HG03175 (cell line): ENCODE measurements around the gene FEZF1.

Experiments
- ATAC-seq: cut with Tn5 transposase; IDR thresholded peaks from one replicate; pipeline ENCODE4 v1.9.1; 2021; ENCODE audit warnings: mild to moderate bottlenecking, moderate library complexity; ENCODE audit not compliant: unreplicated experiment

Gene FEZF1

GRCh38 chr7:122304319-122304975, at the start of gene FEZF1:
Gene FEZF1, minus strand, starts transcription at chr7:122304750. Its CDS starts 313 bp downstream, at chr7:122304437.
- ATAC-seq, result no peak

GRCh38 chr7:122352454-122352853, 47.9 kb upstream of the FEZF1 start:
- ATAC-seq, result no peak

- no peak for ATAC-seq
Measured at GRCh38 chr7:122350701-122351100, 46.2 kb upstream of the FEZF1 start.

GRCh38 chr7:122344303-122344620, 39.7 kb upstream of the FEZF1 start:
- ATAC-seq, result no peak

GRCh38 chr7:122343601-122344302, 39.2 kb upstream of the FEZF1 start:
- no peak for ATAC-seq

GRCh38 chr7:122340427-122340826, 35.9 kb upstream of the FEZF1 start:
- ATAC-seq, result no peak

- ATAC-seq, result no peak
Measured at GRCh38 chr7:122339145-122339904, 34.8 kb upstream of the FEZF1 start.

GRCh38 chr7:122337011-122337410, 32.5 kb upstream of the FEZF1 start:
- ATAC-seq, result no peak

- no peak for ATAC-seq
Measured at GRCh38 chr7:122329145-122329802, 24.7 kb upstream of the FEZF1 start.

- ATAC-seq, result no peak
Measured at GRCh38 chr7:122327969-122328368, 23.4 kb upstream of the FEZF1 start.

GRCh38 chr7:122316467-122317388, 12.2 kb upstream of the FEZF1 start:
- no peak for ATAC-seq

- ATAC-seq, result no peak
Measured at GRCh38 chr7:122315507-122316466, 11.2 kb upstream of the FEZF1 start.

GRCh38 chr7:122314284-122314683, 9.7 kb upstream of the FEZF1 start:
- ATAC-seq, result no peak

GRCh38 chr7:122312789-122313188, 8.2 kb upstream of the FEZF1 start:
- no peak for ATAC-seq

GRCh38 chr7:122311734-122312450, 7.3 kb upstream of the FEZF1 start:
- ATAC-seq, result no peak

- no peak for ATAC-seq
Measured at GRCh38 chr7:122311050-122311700, 6.6 kb upstream of the FEZF1 start.

- ATAC-seq, result no peak
Measured at GRCh38 chr7:122310119-122311021, 5.8 kb upstream of the FEZF1 start.
